NCI-H1694 (cell line): ENCODE data around the gene KIF7.
"Not testable (repeated sequence)": the region's sequence is repeated elsewhere in the genome, so short reads cannot be mapped to it uniquely, and the experiment has no call there.

Experiments used
- DNase-seq: peaks from one replicate; lab custom pipeline; 2025; lab: John Stamatoyannopoulos, UW

KIF7 gene

DNA sequence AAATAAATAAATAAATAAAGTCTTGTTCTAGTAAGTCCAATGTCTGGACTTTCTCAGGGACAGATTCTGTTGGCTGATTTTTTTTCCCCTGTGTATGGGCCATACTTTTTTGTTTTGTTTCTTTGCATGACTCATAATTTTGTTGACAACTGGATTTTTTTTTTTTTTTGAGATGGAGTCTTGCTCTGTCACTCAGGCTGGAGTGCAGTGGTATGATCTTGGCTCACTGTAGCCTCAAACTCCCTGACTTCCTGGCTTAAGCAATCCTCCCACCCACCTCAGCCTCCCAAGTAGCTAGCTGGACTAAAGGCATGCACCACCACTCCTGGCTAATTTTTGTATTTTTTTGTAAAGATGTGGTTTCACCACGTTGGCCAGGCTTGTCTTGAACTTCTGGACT, 41.1 kb downstream of the KIF7 start:
- DNase-seq, result no peak

DNA sequence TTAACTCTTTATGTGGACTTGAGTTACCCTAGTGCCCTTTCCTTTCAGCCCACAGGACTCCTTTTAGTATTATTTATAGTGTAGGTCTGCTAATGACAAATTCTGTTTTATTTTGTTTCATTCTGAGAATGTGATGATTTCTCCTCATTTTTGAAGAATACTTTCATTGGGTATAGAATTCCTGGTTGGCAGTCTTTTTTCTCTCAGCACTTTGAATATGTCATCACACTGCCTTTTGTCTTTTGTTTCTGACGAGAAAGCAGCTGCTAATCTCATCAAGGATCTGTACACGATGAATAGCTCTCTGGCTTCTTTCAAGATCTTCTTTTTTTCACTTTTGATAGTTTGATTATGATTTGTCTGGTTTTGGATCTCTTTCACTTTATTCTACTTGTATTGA, 42.2 kb downstream of the KIF7 start:
- DNase-seq, result no peak

DNA sequence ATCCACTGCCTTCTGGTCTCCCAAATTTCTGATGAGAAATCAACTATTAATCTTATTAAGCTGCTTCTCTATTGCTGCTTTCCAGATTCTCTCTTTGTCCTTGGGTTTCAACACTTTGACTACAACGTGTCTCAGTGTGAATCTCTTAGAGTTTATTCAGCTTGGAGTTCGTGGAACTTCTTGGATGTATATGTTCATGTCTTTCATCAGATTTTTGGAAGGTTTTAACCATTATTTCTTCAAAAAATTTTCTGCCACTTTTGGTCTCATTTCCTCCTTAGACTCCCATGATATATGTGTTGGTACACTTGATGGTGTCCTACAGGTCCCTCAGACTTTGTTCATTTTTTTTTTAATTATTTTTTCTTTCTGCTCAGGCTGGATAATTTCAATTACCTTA, 44.0 kb downstream of the KIF7 start:
- DNase-seq, result no peak

DNA sequence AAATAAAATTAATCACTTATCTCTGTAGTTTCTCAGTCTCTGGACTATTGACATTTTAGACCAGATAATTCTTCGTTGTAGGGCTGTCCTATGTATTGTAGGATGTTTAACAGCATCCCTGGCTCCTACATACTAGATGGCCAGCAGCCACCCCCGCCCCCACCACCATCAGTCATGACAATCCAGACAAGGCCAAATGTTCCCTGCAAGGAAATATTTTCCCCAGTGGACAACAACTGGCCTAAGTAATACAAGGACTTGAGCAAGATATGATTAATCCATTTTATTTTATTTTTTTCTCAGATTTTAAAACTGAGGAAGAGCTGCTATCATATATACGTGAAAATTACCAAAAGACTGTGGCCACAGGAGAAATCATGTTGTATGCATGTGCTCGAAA, 56.2 kb downstream of the KIF7 start:
- no peak for DNase-seq

DNA sequence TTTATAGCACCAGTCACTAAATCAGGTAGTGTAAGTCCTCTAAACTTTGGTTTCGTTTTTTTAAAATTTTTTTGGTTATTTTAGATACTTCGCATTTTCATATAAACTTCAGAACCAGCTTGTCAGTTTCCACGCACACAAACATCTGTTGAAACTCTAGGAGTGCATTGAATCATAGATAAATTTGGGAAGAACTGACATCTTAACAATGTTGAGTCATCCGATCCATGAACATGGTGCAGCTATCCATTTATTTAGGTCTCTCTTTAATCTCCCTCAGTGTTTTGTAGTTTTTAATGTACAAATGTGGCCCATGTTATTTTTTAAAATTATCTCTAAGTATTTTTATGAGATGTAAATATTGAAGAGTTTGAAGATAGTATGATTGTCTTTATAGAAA, 62.2 kb downstream of the KIF7 start:
- DNase-seq, result no peak

DNA sequence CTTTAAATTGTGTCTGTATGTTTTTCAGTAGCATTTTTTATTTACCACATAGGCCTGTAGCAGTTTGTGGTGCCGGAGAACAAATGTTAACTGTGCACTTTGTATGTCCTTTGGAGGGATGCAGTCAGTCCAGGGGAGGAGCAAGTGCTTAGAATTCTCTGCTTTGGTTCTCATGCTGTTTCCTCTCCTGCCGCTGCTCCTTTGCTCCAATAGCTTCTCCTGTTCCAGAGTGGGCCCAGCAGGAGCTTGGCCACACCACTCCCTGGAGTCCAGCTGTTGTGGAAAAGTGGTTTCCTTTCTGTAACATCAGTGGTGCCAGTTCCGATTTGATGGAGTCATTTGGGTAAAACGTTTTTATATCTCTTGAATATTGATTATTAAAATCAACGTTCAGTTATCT, 63.4 kb downstream of the KIF7 start:
- DNase-seq, result no peak

DNA sequence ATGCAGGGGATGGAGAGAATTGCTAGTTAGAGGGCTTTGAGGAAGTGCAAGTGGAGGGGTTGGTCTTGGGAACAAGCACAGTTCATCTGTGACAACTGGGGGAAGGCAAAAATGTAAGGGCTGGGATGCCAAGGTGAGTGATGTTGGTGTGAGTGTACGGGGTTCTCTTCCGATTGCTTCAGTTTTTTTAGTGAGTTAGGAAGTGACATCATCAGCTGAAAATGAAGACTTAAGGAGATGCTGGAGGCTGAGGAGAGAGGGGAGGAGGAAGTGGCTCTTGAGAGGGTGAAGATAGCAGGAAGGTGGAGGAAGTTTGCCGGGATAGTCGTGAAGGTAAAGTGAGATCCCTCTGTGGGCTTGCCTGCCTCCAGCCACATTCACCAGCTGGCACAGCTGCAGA, 67.3 kb downstream of the KIF7 start:
- DNase-seq, result no peak

DNA sequence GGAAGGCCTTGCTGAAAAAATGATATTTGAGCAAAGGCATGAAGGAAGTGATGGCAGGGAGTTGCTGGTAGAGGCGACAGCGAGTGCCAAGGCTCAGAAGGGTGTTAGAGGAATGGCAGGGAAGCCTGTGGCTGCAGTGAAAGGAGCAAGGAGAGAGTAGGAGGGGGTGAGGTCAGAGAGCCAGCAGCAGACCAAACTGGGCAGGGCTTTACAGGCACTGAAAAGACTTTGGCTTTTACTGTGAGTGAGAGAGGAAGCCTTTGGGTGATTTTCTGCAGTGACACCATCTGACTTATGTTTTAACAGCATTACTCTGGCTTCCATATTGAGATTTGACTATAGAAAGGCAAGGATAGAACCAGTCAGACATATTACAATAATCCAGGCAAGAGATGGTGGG, 68.6 kb downstream of the KIF7 start:
- DNase-seq, result no peak

DNA sequence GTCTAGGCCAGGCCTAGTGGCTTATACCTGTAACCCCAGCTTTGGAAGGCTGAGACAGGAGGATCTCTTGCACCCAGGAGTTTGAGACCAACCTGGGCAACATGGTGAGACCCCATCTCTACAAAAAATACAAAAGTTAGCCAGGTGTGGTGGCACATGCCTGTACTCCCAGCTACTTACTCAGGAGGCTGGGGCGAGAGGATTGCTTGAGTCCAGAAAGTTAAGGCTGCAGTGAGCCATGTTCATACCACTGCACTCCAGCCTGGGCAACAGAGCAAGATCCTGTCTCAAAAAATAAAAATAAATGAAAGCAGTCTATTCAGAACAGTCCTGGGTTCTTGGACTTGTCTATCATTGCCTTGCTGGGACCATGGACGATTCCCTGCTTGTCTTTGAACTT, 74.5 kb downstream of the KIF7 start:
- not testable (repeated sequence) for DNase-seq

DNA sequence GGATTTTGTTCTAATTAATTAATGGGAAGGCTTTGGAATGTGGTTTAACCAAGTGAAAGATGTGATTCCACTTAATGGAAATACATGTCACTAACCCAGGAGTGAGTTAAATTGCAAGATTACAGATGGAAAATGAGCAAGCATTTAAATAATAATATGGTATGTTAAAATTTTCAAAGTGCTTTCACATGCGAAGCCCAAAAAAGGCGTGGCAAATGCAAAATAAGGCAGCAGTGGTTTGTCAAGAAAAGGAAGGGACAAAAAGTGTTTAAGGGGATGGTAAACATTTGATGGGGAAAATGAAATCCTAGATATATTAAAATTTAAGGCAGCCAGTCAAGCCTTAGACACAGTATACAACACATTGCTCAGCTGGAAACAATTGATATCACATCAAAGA, 77.1 kb downstream of the KIF7 start:
- no peak for DNase-seq
